Neutrophil (primary cell): ENCODE measurements around the gene PCDHGA1.
"Not testable (repeated sequence)": the region's sequence is repeated elsewhere in the genome, so short reads cannot be mapped to it uniquely, and the experiment has no call there.

ENCODE experiments used
- H3K27ac ChIP-seq: fragments of 200-600 bp; sonication (generic); 2 replicates; pipeline ENCODE4 v1.5.1; 2016; ENCODE audit warnings: mild to moderate bottlenecking, moderate library complexity
- H3K27me3 ChIP-seq: fragments of 200-600 bp; sonication (generic); 2 replicates; pipeline ENCODE4 v1.6.0; 2016; ENCODE audit warnings: mild to moderate bottlenecking
- H3K36me3 ChIP-seq: fragments of 200-600 bp; sonication (generic); 2 replicates; pipeline ENCODE4 v1.5.1; 2017
- H3K4me1 ChIP-seq, 2 experiments: fragments of 200-600 bp in 1 of 2; sonication (generic) in 1 of 2; 1 replicate in 1 of 2; 2 replicates in 1 of 2; pipeline versions ENCODE4 v1.5.1 to v1.6.1; 2013 to 2016; ENCODE audit warnings: low read depth in 1 of 2, low read length in 1 of 2, mild to moderate bottlenecking in 1 of 2, moderate library complexity in 1 of 2; ENCODE audit not compliant: control insufficient read depth in 1 of 2, insufficient read depth in 1 of 2
- H3K4me3 ChIP-seq, 2 experiments: fragments of 200-600 bp in 1 of 2; sonication (generic) in 1 of 2; 1 replicate in 1 of 2; 2 replicates in 1 of 2; pipeline ENCODE4 v1.5.1; 2013 to 2016; ENCODE audit warnings: low read depth in 1 of 2, low read length in 1 of 2, mild to moderate bottlenecking in 1 of 2, moderate library complexity in 1 of 2
- H3K9me3 ChIP-seq: fragments of 200-600 bp; sonication (generic); 2 replicates; pipeline ENCODE4 v1.5.1; 2016
- CTCF ChIP-seq: fragments of 200-600 bp; sonication (generic); IDR thresholded peaks from 2 replicates; pipeline ENCODE4 v1.5.1; 2016; ENCODE audit warnings: antibody characterized with exemption

Gene PCDHGA1

GRCh38 chr5:141371572-141372475 lies 41.5 kb downstream of the PCDHGA1 start:
- no peaks in the 10 kb centered on the region for H3K36me3 ChIP-seq
- no peak overlapping the region for H3K27ac ChIP-seq
- no peak overlapping the region for H3K4me3 ChIP-seq
- peaks cover 97% of the 10 kb centered on the region for H3K27me3 ChIP-seq
- peaks cover 40% of the 10 kb centered on the region for H3K9me3 ChIP-seq
- TF ChIP-seq CTCF, result no peak
- no peaks in the 10 kb centered on the region for H3K4me1 ChIP-seq

- Histone ChIP-seq H3K4me3 (no peak within 1 kb of the TSS), H3K27ac (no peak within 1 kb of the TSS), H3K9me3 (peaks cover 39% of the 10 kb centered on the region), H3K4me1 (no peaks in the 10 kb centered on the region), H3K27me3 (peaks cover 96% of the 10 kb centered on the region), H3K36me3 (no peaks in the 10 kb centered on the region)
- no peak for TF ChIP-seq CTCF
Measured at GRCh38 chr5:141373673-141374317, 43.5 kb downstream of the PCDHGA1 start, which contains the start of gene PCDHGA6. PCDHGA6 (plus strand) TSS chr5:141373891; CDS start chr5:141374084, 193 bp downstream.

- Histone ChIP-seq H3K4me3 (no peak overlapping the region), H3K9me3 (peaks cover 38% of the 10 kb centered on the region), H3K27me3 (peaks cover 96% of the 10 kb centered on the region), H3K36me3 (no peaks in the 10 kb centered on the region), H3K27ac (no peak overlapping the region), H3K4me1 (no peaks in the 10 kb centered on the region)
- TF ChIP-seq CTCF, result no peak
Measured at GRCh38 chr5:141374627-141375026, 44.3 kb downstream of the PCDHGA1 start.

- not testable (repeated sequence) for H3K4me1 ChIP-seq, H3K36me3 ChIP-seq, H3K4me3 ChIP-seq, H3K27ac ChIP-seq
- H3K27me3 ChIP-seq, result peaks cover 94% of the 10 kb centered on the region
- H3K9me3 ChIP-seq, result peaks cover 38% of the 10 kb centered on the region
Measured at GRCh38 chr5:141375444-141376155, 45.3 kb downstream of the PCDHGA1 start.

GRCh38 chr5:141382469-141383294 lies 52.4 kb downstream of the PCDHGA1 start, which contains the start of gene PCDHGA7:
PCDHGA7 (plus strand) TSS chr5:141382742; CDS start chr5:141382900, 158 bp downstream.
- Histone ChIP-seq H3K27ac (no peak within 1 kb of the TSS), H3K9me3 (peaks cover 12% of the 10 kb centered on the region), H3K4me3 (no peak within 1 kb of the TSS), H3K4me1 (no peaks in the 10 kb centered on the region), H3K27me3 (peaks cover 97% of the 10 kb centered on the region), H3K36me3 (no peaks in the 10 kb centered on the region)
- no peak for TF ChIP-seq CTCF
